Neural crest cell (in vitro differentiated cells): Measurements from ENCODE around the gene FXYD1. TPM values are rescaled to one million over a fixed set of nuclear protein-coding genes. Genes with fewer than 3 reads are reported as not detected.

Experiments
- DNase-seq: peaks from one replicate; pipeline ENCODE4 v3.0.0; 2021; ENCODE audit warnings: low read depth, mixed read lengths, low spot score
- H3K27ac Mint-ChIP-seq: one replicate; pipeline ENCODE4 v1.8.0; 2021; ENCODE audit warnings: mild to moderate bottlenecking, mixed read lengths; ENCODE audit not compliant: unreplicated experiment
- H3K27me3 Mint-ChIP-seq: 2 replicates; pipeline ENCODE4 v1.8.0; 2021; ENCODE audit warnings: low read depth, mild to moderate bottlenecking, mixed read lengths
- H3K36me3 Mint-ChIP-seq: 2 replicates; pipeline ENCODE4 v1.8.0; 2021; ENCODE audit warnings: low read depth, mild to moderate bottlenecking, mixed read lengths
- H3K4me1 Mint-ChIP-seq: 2 replicates; pipeline ENCODE4 v1.8.0; 2021; ENCODE audit warnings: mixed read lengths
- H3K4me3 Mint-ChIP-seq: one replicate; pipeline ENCODE4 v1.8.0; 2021; ENCODE audit warnings: mild to moderate bottlenecking, mixed read lengths
- H3K9me3 Mint-ChIP-seq: 2 replicates; pipeline ENCODE4 v1.8.0; 2021; ENCODE audit warnings: mixed read lengths
- CTCF ChIP-seq: fragments of 200-600 bp; sonication (generic); conservative IDR thresholded peaks from 2 replicates; pipeline ENCODE4 v1.5.0; 2021; ENCODE audit warnings: antibody characterized with exemption, mild to moderate bottlenecking
- total RNA-seq: library from RNA; stranded (reverse); gene quantifications from 2 replicates; pipeline ENCODE4 v1.2.1, GENCODE V29; 2021

The FXYD1 gene
- total RNA-seq, 1 donor from 2014 or later, result 4.2 TPM

- H3K4me1 Mint-ChIP-seq, result peaks cover 41% of the 10 kb centered on the region
- no peak for DNase-seq
- H3K27ac Mint-ChIP-seq, result no peak overlapping the region
- H3K36me3 Mint-ChIP-seq, result no peaks in the 10 kb centered on the region
- no peak overlapping the region for H3K4me3 Mint-ChIP-seq
- H3K27me3 Mint-ChIP-seq, result no peaks in the 10 kb centered on the region
- no peak for TF ChIP-seq CTCF
- H3K9me3 Mint-ChIP-seq, result peaks cover 4% of the 10 kb centered on the region
These were observed 29.1 kb upstream of the FXYD1 start for GRCh38 chr19:35109395-35110112.

- H3K4me1 Mint-ChIP-seq, result peaks cover 53% of the 10 kb centered on the region
- no peak for TF ChIP-seq CTCF
- H3K27me3 Mint-ChIP-seq, result no peaks in the 10 kb centered on the region
- no peak overlapping the region for H3K4me3 Mint-ChIP-seq
- H3K36me3 Mint-ChIP-seq, result no peaks in the 10 kb centered on the region
- H3K27ac Mint-ChIP-seq, result no peak overlapping the region
- DNase-seq, result no peak
- H3K9me3 Mint-ChIP-seq, result peaks cover 4% of the 10 kb centered on the region
These were observed 27.6 kb upstream of the FXYD1 start for GRCh38 chr19:35110974-35111373.

GRCh38 chr19:35112995-35113688 lies 25.5 kb upstream of the FXYD1 start:
- no peaks in the 10 kb centered on the region for H3K9me3 Mint-ChIP-seq
- H3K27ac Mint-ChIP-seq, result no peak overlapping the region
- no peak overlapping the region for H3K4me3 Mint-ChIP-seq
- no peaks in the 10 kb centered on the region for H3K36me3 Mint-ChIP-seq
- peaks cover 56% of the 10 kb centered on the region for H3K4me1 Mint-ChIP-seq
- no peak for TF ChIP-seq CTCF
- H3K27me3 Mint-ChIP-seq, result peaks cover 3% of the 10 kb centered on the region
- no peak for DNase-seq

GRCh38 chr19:35114353-35115176 lies 24.1 kb upstream of the FXYD1 start:
- H3K27me3 Mint-ChIP-seq, result peaks cover 3% of the 10 kb centered on the region
- peak overlapping the region; percentile 68 for H3K27ac Mint-ChIP-seq
- peak overlapping the region; percentile 78 for H3K4me3 Mint-ChIP-seq
- no peaks in the 10 kb centered on the region for H3K9me3 Mint-ChIP-seq
- no peaks in the 10 kb centered on the region for H3K36me3 Mint-ChIP-seq
- peaks cover 53% of the 10 kb centered on the region for H3K4me1 Mint-ChIP-seq
- TF ChIP-seq CTCF, result peak; percentile 97
- DNase-seq, result peak; percentile 97

GRCh38 chr19:35115177-35115951 lies 23.3 kb upstream of the FXYD1 start, which contains the start of gene FXYD3:
Gene FXYD3, plus strand, starts transcription at chr19:35115823. Its CDS starts 3,554 bp downstream, at chr19:35119377.
- H3K9me3 Mint-ChIP-seq, result no peaks in the 10 kb centered on the region
- H3K27me3 Mint-ChIP-seq, result peaks cover 3% of the 10 kb centered on the region
- H3K4me1 Mint-ChIP-seq, result peaks cover 56% of the 10 kb centered on the region
- no peaks in the 10 kb centered on the region for H3K36me3 Mint-ChIP-seq
- DNase-seq, result peak; percentile 54
- H3K27ac Mint-ChIP-seq, result peak within 1 kb of the TSS; percentile 90
- peak within 1 kb of the TSS; percentile 78 for H3K4me3 Mint-ChIP-seq
- no peak for TF ChIP-seq CTCF
